H9 (cell line): Measurements from ENCODE around the gene PXDN. TPM values are rescaled to one million over a fixed set of nuclear protein-coding genes. Genes with fewer than 3 reads are reported as not detected.
A peak's percentile ranks its signal among the peaks of the same experiment; 100 is the strongest.

Source experiments
- DNase-seq: peaks from one replicate; pipeline ENCODE4 v3.0.0-alpha.2; 2017
- H2AFZ ChIP-seq: one replicate; pipeline ENCODE4 v1.6.1; 2013; ENCODE audit warnings: mild to moderate bottlenecking, low read length, control low read depth, moderate library complexity
- H2AK5ac ChIP-seq: 2 replicates; pipeline ENCODE4 v1.6.1; 2013; ENCODE audit warnings: low read length, control low read depth, mixed read lengths; ENCODE audit not compliant: insufficient read length
- H2BK120ac ChIP-seq: one replicate; pipeline ENCODE4 v1.6.1; 2013; ENCODE audit warnings: low read depth, mild to moderate bottlenecking, low read length, control low read depth, inconsistent platforms; ENCODE audit not compliant: poor library complexity, severe bottlenecking
- H2BK12ac ChIP-seq: 2 replicates; pipeline ENCODE4 v1.6.1; 2013; ENCODE audit warnings: low read length, control low read depth, mixed read lengths, low read depth; ENCODE audit not compliant: insufficient read length
- H2BK15ac ChIP-seq: 2 replicates; pipeline ENCODE4 v1.6.1; 2013; ENCODE audit warnings: low read depth, low read length, control low read depth
- H2BK20ac ChIP-seq: one replicate; pipeline ENCODE4 v1.6.1; 2013; ENCODE audit warnings: low read depth, mild to moderate bottlenecking, low read length, control low read depth, inconsistent platforms; ENCODE audit not compliant: poor library complexity, severe bottlenecking
- H2BK5ac ChIP-seq: 2 replicates; pipeline ENCODE4 v1.6.1; 2013; ENCODE audit warnings: low read length, control low read depth, mixed read lengths; ENCODE audit not compliant: insufficient read length
- H3K14ac ChIP-seq: 2 replicates; pipeline ENCODE4 v1.6.1; 2013; ENCODE audit warnings: low read length, control low read depth; ENCODE audit not compliant: insufficient read depth
- H3K18ac ChIP-seq: 2 replicates; pipeline ENCODE4 v1.6.1; 2013; ENCODE audit warnings: low read depth, mild to moderate bottlenecking, mixed read lengths, low read length, control low read depth; ENCODE audit not compliant: insufficient read length
- H3K23ac ChIP-seq: 2 replicates; pipeline ENCODE4 v1.6.1; 2013; ENCODE audit warnings: low read length, control low read depth, mixed read lengths, low read depth; ENCODE audit not compliant: insufficient read length
- H3K23me2 ChIP-seq: 2 replicates; pipeline ENCODE4 v1.6.1; 2013; ENCODE audit warnings: low read depth, mild to moderate bottlenecking, mixed read lengths, low read length, control low read depth; ENCODE audit not compliant: insufficient read length, poor library complexity, severe bottlenecking
- H3K27ac ChIP-seq: 2 replicates; pipeline ENCODE4 v1.5.1; 2013; ENCODE audit warnings: low read length, control low read depth, mixed read lengths, low read depth; ENCODE audit not compliant: insufficient read length
- H3K27me3 ChIP-seq: 2 replicates; pipeline ENCODE4 v1.6.1; 2013; ENCODE audit warnings: low read length, control low read depth, inconsistent platforms; ENCODE audit not compliant: insufficient read depth
- H3K4ac ChIP-seq: 2 replicates; pipeline ENCODE4 v1.6.1; 2013; ENCODE audit warnings: low read depth, mild to moderate bottlenecking, control low read depth, inconsistent platforms, low read length, moderate library complexity
- H3K4me1 ChIP-seq: 2 replicates; pipeline ENCODE4 v1.6.1; 2013; ENCODE audit warnings: low read length, control low read depth, inconsistent platforms; ENCODE audit not compliant: insufficient read depth
- H3K4me2 ChIP-seq: 2 replicates; pipeline ENCODE4 v1.6.1; 2013; ENCODE audit warnings: low read length, control low read depth, mixed read lengths; ENCODE audit not compliant: insufficient read length, insufficient read depth
- H3K56ac ChIP-seq: 2 replicates; pipeline ENCODE4 v1.6.1; 2013; ENCODE audit warnings: low read depth, mild to moderate bottlenecking, mixed read lengths, low read length, control low read depth; ENCODE audit not compliant: insufficient read length
- H3K79me1 ChIP-seq: 2 replicates; pipeline ENCODE4 v1.6.1; 2013; ENCODE audit warnings: low read depth, mild to moderate bottlenecking, moderate library complexity, low read length, control low read depth, inconsistent platforms; ENCODE audit not compliant: insufficient read depth, poor library complexity, severe bottlenecking
- H3K79me2 ChIP-seq: 2 replicates; pipeline ENCODE4 v1.6.1; 2013; ENCODE audit warnings: low read length, control low read depth, inconsistent platforms; ENCODE audit not compliant: insufficient read depth
- H3K9ac ChIP-seq: 2 replicates; pipeline ENCODE4 v1.6.1; 2013; ENCODE audit warnings: low read length, control low read depth, mixed read lengths; ENCODE audit not compliant: insufficient read length; ENCODE audit errors: extremely low read depth
- H3K9me3 ChIP-seq: one replicate; pipeline ENCODE4 v1.6.1; 2013; ENCODE audit warnings: low read depth, low read length, inconsistent platforms; ENCODE audit not compliant: control insufficient read depth
- H3T11ph ChIP-seq: one replicate; pipeline ENCODE4 v1.6.1; 2013; ENCODE audit warnings: mild to moderate bottlenecking, low read length, control low read depth, inconsistent platforms
- H4K20me1 ChIP-seq: one replicate; pipeline ENCODE4 v1.6.1; 2013; ENCODE audit not compliant: control insufficient read depth, insufficient read length, insufficient read depth
- H4K5ac ChIP-seq: 2 replicates; pipeline ENCODE4 v1.6.1; 2013; ENCODE audit warnings: low read depth, mild to moderate bottlenecking, mixed read lengths, low read length, control low read depth; ENCODE audit not compliant: insufficient read length
- H4K8ac ChIP-seq: replicated peaks from 2 replicates; pipeline ENCODE4 v1.6.1; 2013; ENCODE audit warnings: low read length, control low read depth, mixed read lengths, low read depth; ENCODE audit not compliant: insufficient read length
- H4K91ac ChIP-seq: 2 replicates; pipeline ENCODE4 v1.6.1; 2013; ENCODE audit warnings: low read depth, mild to moderate bottlenecking, moderate library complexity, mixed read lengths, low read length, control low read depth; ENCODE audit not compliant: insufficient read length
- H3K27ac Mint-ChIP-seq, 3 experiments: 2 replicates in 2 of 3; 3 replicates in 1 of 3; pipeline ENCODE4 v1.8.0; 2020 to 2021; ENCODE audit warnings: mixed read lengths in 3 of 3, mild to moderate bottlenecking in 1 of 3, moderate library complexity in 1 of 3
- H3K27me3 Mint-ChIP-seq: 2 replicates; pipeline ENCODE4 v1.8.0; 2021; ENCODE audit warnings: low read depth, mild to moderate bottlenecking, moderate library complexity, mixed read lengths
- H3K36me3 Mint-ChIP-seq, 3 experiments: 2 replicates in 2 of 3; 3 replicates in 1 of 3; pipeline ENCODE4 v1.8.0; 2020 to 2021; ENCODE audit warnings: low read depth in 3 of 3, mixed read lengths in 3 of 3; ENCODE audit not compliant: insufficient read depth in 1 of 3
- H3K4me1 Mint-ChIP-seq, 2 experiments: 2 replicates each; pipeline ENCODE4 v1.8.0; 2020; ENCODE audit warnings: mixed read lengths in 2 of 2
- H3K4me3 Mint-ChIP-seq, 2 experiments: 2 replicates in 1 of 2; 3 replicates in 1 of 2; pipeline ENCODE4 v1.8.0; 2020 to 2021; ENCODE audit warnings: mild to moderate bottlenecking in 2 of 2, mixed read lengths in 2 of 2, moderate library complexity in 1 of 2
- H3K9me3 Mint-ChIP-seq, 2 experiments: 2 replicates in 1 of 2; 3 replicates in 1 of 2; pipeline ENCODE4 v1.8.0; 2020; ENCODE audit warnings: mild to moderate bottlenecking in 2 of 2, mixed read lengths in 2 of 2, moderate library complexity in 1 of 2
- WGBS: extraction: QIAGEN DNeasy Blood & Tissue Kit; methylation state at CpG from one replicate; pipeline ENCODE4 v1.1.7; 2013; ENCODE audit warnings: missing lambda C conversion rate, low lambda C conversion rate, mixed read lengths; ENCODE audit not compliant: insufficient read length; ENCODE audit errors: extremely low coverage; 5-methylcytosine and 5-hydroxymethylcytosine counted together
- total RNA-seq: library from RNA; stranded (reverse); gene quantifications from 2 replicates; pipeline ENCODE4 v1.2.1, GENCODE V29; 2021
- TF ChIP-seq, protein P1 (sequence below): fragments of 200-600 bp; sonication (generic); conservative IDR thresholded peaks from 3 replicates; pipeline ENCODE4 v1.8.0; 2021; ENCODE audit warnings: antibody characterized with exemption, mild to moderate bottlenecking

The PXDN gene
- total RNA-seq, 1 experiment from 2014 or later = 146 TPM

DNA sequence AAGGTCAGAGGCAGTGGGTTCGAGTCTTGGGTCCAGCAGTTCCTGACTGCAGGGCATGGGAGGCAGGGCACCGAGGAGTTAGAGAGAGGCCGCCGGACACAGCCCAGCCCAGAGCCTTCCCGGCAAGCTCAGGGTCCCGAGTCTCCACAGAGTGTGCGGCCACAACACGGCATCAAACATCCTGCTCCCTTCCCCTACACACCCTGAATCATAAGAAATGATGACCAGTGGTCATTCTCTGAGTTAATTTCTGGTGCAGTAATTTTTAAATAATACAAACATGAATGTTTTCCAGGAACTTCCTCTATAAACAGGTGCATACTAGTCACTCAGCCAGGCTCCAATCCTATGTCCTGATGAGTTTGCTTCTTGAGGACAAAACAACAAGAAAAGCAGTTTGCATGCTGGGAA, 118.0 kb downstream of the PXDN start:
- Histone ChIP-seq H3K27me3 (no peaks in the 10 kb centered on the region), H2BK5ac (no peak overlapping the region), H2AK5ac (peak overlapping the region; percentile 52), H2BK12ac (peak overlapping the region; percentile 47), H2BK120ac (peak overlapping the region; percentile 83), H3K9me3 (no peaks in the 10 kb centered on the region), H3K18ac (peak overlapping the region; percentile 89), H2AFZ (no peak overlapping the region), H3T11ph (peak overlapping the region; percentile 71), H2BK15ac (no peak overlapping the region), H2BK20ac (peak overlapping the region; percentile 32), H3K79me1 (no peaks in the 10 kb centered on the region), H3K27ac (peak overlapping the region; percentile 98), H3K9ac (no peak overlapping the region), H3K14ac (peak overlapping the region; percentile 7), H3K4me1 (peaks cover 8% of the 10 kb centered on the region), H3K79me2 (no peaks in the 10 kb centered on the region), H3K4me2 (peak overlapping the region; percentile 77), H4K8ac (no peak overlapping the region), H3K23ac (no peak overlapping the region), H4K5ac (no peak overlapping the region), H3K23me2 (peaks cover 5% of the 10 kb centered on the region), H4K91ac (peak overlapping the region; percentile 5), H4K20me1 (no peaks in the 10 kb centered on the region), H3K56ac (no peak overlapping the region), H3K4ac (peak overlapping the region; percentile 70; the same call in 1 of the 2 replicates)
- TF ChIP-seq, protein P1, sequence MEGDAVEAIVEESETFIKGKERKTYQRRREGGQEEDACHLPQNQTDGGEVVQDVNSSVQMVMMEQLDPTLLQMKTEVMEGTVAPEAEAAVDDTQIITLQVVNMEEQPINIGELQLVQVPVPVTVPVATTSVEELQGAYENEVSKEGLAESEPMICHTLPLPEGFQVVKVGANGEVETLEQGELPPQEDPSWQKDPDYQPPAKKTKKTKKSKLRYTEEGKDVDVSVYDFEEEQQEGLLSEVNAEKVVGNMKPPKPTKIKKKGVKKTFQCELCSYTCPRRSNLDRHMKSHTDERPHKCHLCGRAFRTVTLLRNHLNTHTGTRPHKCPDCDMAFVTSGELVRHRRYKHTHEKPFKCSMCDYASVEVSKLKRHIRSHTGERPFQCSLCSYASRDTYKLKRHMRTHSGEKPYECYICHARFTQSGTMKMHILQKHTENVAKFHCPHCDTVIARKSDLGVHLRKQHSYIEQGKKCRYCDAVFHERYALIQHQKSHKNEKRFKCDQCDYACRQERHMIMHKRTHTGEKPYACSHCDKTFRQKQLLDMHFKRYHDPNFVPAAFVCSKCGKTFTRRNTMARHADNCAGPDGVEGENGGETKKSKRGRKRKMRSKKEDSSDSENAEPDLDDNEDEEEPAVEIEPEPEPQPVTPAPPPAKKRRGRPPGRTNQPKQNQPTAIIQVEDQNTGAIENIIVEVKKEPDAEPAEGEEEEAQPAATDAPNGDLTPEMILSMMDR = no peak
- Mint-ChIP-seq H3K4me3 (peak overlapping the region; percentile 63 to 75), H3K36me3 (peaks cover 30 to 33% (median 30%) of the 10 kb centered on the region in 3 experiments), H3K27ac (peak overlapping the region; percentile 99 to 100 (median 99)), H3K9me3 (peaks cover 0 to 6% of the 10 kb centered on the region in 2 experiments; a peak in 3 of 5 replicates), H3K4me1 (peaks cover 40 to 41% of the 10 kb centered on the region in 2 experiments), H3K27me3 (no peaks in the 10 kb centered on the region)
- no CpG with 5 or more reads among the region's 8 CpGs for WGBS
- no peak for DNase-seq
